NT2/D1 (cell line): ENCODE results near the gene CFC1.
"Not testable (repeated sequence)": the region's sequence is repeated elsewhere in the genome, so short reads cannot be mapped to it uniquely, and the experiment has no call there.

ENCODE experiments used
- SUZ12 ChIP-seq: IDR thresholded peaks from 2 replicates; pipeline ENCODE4 v1.6.1; 2011; ENCODE audit not compliant: insufficient read length, insufficient read depth; ENCODE audit errors: extremely low read depth
- YY1 ChIP-seq: IDR thresholded peaks from 2 replicates; pipeline ENCODE4 v1.6.1; 2011; ENCODE audit not compliant: insufficient read length, insufficient read depth
- ZNF274 ChIP-seq: IDR thresholded peaks from 2 replicates; pipeline ENCODE4 v1.6.1; 2011; ENCODE audit warnings: mild to moderate bottlenecking, low read depth, low read length

DNA sequence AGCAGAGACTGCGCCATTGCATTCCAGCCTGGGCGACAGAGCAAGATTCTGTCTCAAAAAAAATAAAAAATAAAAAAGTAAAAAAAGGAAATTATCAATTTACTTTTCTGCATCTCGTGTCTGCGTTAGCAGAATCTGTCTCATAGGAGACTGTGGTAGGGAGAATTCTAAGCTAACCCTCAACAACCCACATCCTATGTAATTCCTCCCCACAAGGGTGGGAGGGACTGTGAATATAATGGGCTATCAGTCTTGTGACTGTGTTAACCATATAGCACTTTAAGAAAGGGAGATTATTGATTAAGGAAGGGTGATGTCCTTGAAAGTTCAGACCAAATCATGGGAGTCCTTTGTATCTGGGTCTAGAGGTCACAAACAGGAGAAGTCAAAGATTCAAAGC is 33.2 kb downstream of the CFC1 start:
- not testable (repeated sequence) for TF ChIP-seq YY1, ZNF274, SUZ12
